B cell (primary cell): ENCODE data around the gene NDUFAF7.

Source experiments
- CTCF ChIP-seq: fragments of 200-600 bp; IDR thresholded peaks from one replicate; pipeline ENCODE4 v1.8.0; 2022; ENCODE audit warnings: antibody characterized with exemption, mild to moderate bottlenecking
- EZH2 ChIP-seq: IDR thresholded peaks from 2 replicates; pipeline ENCODE4 v1.6.1; 2012; ENCODE audit warnings: borderline replicate concordance, low read depth, mild to moderate bottlenecking, moderate library complexity, low read length; ENCODE audit not compliant: insufficient read depth, poor library complexity, severe bottlenecking

GRCh38 chr2:37211939-37212338, 19.5 kb upstream of the NDUFAF7 start:
- no peak for TF ChIP-seq EZH2
- TF ChIP-seq CTCF: no peak
